H1 (cell line): ENCODE results near the gene COG4. TPM values are rescaled to one million over a fixed set of nuclear protein-coding genes. Genes with fewer than 3 reads are reported as not detected.

Experiments used
- CTCF ChIA-PET: fragments of 300-600 bp; sonication (Branson Sonifier 250); formaldehyde crosslinking; loops from one replicate; lab custom pipeline; 2021; ENCODE audit not compliant: partially characterized antibody; lab: Charles Lee
- POLR2A ChIA-PET: fragments of 300-600 bp; sonication (Branson Sonifier 250); formaldehyde crosslinking; loops from one replicate; lab custom pipeline; 2021; ENCODE audit warnings: inconsistent platforms; ENCODE audit not compliant: partially characterized antibody; lab: Charles Lee
- DNase-seq, 2 experiments: peaks; one replicate each; pipeline versions ENCODE4 v3.0.0 to v3.0.0-alpha.2; 2010 to 2022; ENCODE audit warnings: low spot score in 2 of 2, low read depth in 1 of 2, mixed read lengths in 1 of 2
- FAIRE-seq: peaks from 2 replicates; lab custom pipeline; 2011; peaks lifted over from hg19 to GRCh38; lab: Jason Lieb, UNC
- H2AFZ ChIP-seq: 2 replicates; pipeline ENCODE4 v1.8.1; 2012; ENCODE audit warnings: low read length, inconsistent platforms
- H2AK5ac ChIP-seq: 2 replicates; pipeline ENCODE4 v1.6.1; 2013; ENCODE audit warnings: low read depth, low read length
- H2BK120ac ChIP-seq: replicated peaks from 2 replicates; pipeline ENCODE3; 2013; ENCODE audit warnings: low read depth, low read length, inconsistent platforms
- H2BK12ac ChIP-seq: 2 replicates; pipeline ENCODE4 v1.6.1; 2013; ENCODE audit warnings: low read depth, low read length
- H2BK15ac ChIP-seq: 2 replicates; pipeline ENCODE4 v1.6.1; 2013; ENCODE audit warnings: low read length
- H2BK20ac ChIP-seq: 2 replicates; pipeline ENCODE4 v1.6.1; 2013; ENCODE audit warnings: low read length
- H2BK5ac ChIP-seq: 2 replicates; pipeline ENCODE4 v1.6.1; 2013; ENCODE audit warnings: low read depth, low read length
- H3K14ac ChIP-seq: 2 replicates; pipeline ENCODE4 v1.6.1; 2013; ENCODE audit warnings: inconsistent platforms; ENCODE audit not compliant: insufficient read length
- H3K18ac ChIP-seq: 2 replicates; pipeline ENCODE4 v1.6.1; 2013; ENCODE audit warnings: low read length; ENCODE audit errors: extremely low read depth
- H3K23ac ChIP-seq: 2 replicates; pipeline ENCODE4 v1.6.1; 2013; ENCODE audit warnings: inconsistent platforms; ENCODE audit not compliant: insufficient read length
- H3K23me2 ChIP-seq: 2 replicates; pipeline ENCODE4 v1.6.1; 2013; ENCODE audit warnings: low read depth, low read length
- H3K27ac ChIP-seq: 2 replicates; pipeline ENCODE4 v1.6.1; 2011; ENCODE audit warnings: low read depth, low read length, inconsistent platforms
- H3K27me3 ChIP-seq, 4 experiments: replicated peaks in 1 of 4; 1 replicate in 1 of 4; 2 replicates in 3 of 4; pipeline versions ENCODE4 v1.6.1 to v1.8.1; 2011 to 2013; ENCODE audit warnings: low read length in 3 of 4, mild to moderate bottlenecking in 3 of 4, inconsistent platforms in 2 of 4, mixed read lengths in 2 of 4, moderate library complexity in 1 of 4; ENCODE audit not compliant: control insufficient read depth in 3 of 4, insufficient read depth in 3 of 4; ENCODE audit errors: extremely low read depth in 1 of 4
- H3K36me3 ChIP-seq, 4 experiments: 2 replicates each; pipeline versions ENCODE4 v1.6.1 to v1.8.1; 2011 to 2013; ENCODE audit warnings: mild to moderate bottlenecking in 4 of 4, low read length in 3 of 4, moderate library complexity in 2 of 4, control low read depth in 1 of 4, inconsistent platforms in 1 of 4; ENCODE audit not compliant: insufficient read depth in 4 of 4, control insufficient read depth in 2 of 4
- H3K4ac ChIP-seq: replicated peaks from 2 replicates; pipeline ENCODE3; 2013; ENCODE audit warnings: low read length, low read depth, mixed read lengths, inconsistent platforms; ENCODE audit not compliant: insufficient read length
- H3K4me1 ChIP-seq, 4 experiments: replicated peaks in 1 of 4; 1 replicate in 1 of 4; 2 replicates in 3 of 4; pipeline versions ENCODE4 v1.6.1 to v1.8.1; 2011 to 2013; ENCODE audit warnings: low read length in 3 of 4, inconsistent platforms in 2 of 4, mixed read lengths in 1 of 4; ENCODE audit not compliant: insufficient read depth in 4 of 4, control insufficient read depth in 3 of 4
- H3K4me2 ChIP-seq, 2 experiments: 2 replicates each; pipeline versions ENCODE4 v1.6.1 to v1.8.1; 2011 to 2013; ENCODE audit warnings: low read depth in 2 of 2, low read length in 2 of 2, control low read depth in 1 of 2, inconsistent platforms in 1 of 2, mild to moderate bottlenecking in 1 of 2; ENCODE audit not compliant: insufficient read depth in 1 of 2
- H3K4me3 ChIP-seq, 4 experiments: fragments of 200-600, 300-600 bp in 1 of 4; sonication (generic), shearing (Covaris generic), sonication (Bioruptor Twin) in 1 of 4; 2 replicates each; pipeline versions ENCODE4 v1.5.1 to v1.8.1; 2011 to 2016; ENCODE audit warnings: low read length in 4 of 4, low read depth in 3 of 4, control low read depth in 2 of 4, inconsistent platforms in 2 of 4, mild to moderate bottlenecking in 2 of 4, mixed read lengths in 1 of 4, moderate library complexity in 1 of 4; ENCODE audit not compliant: insufficient read depth in 2 of 4; ENCODE audit errors: extremely low read depth in 1 of 4
- H3K56ac ChIP-seq: replicated peaks from 2 replicates; pipeline ENCODE3; 2013; ENCODE audit warnings: low read depth, mild to moderate bottlenecking, mixed read lengths, low read length, inconsistent platforms; ENCODE audit not compliant: insufficient read length
- H3K79me1 ChIP-seq: 2 replicates; pipeline ENCODE4 v1.6.1; 2013; ENCODE audit warnings: low read depth, low read length, control low read depth
- H3K79me2 ChIP-seq, 2 experiments: 2 replicates each; pipeline versions ENCODE4 v1.6.1 to v1.8.1; 2012 to 2013; ENCODE audit warnings: low read length in 2 of 2, mild to moderate bottlenecking in 2 of 2, inconsistent platforms in 1 of 2; ENCODE audit not compliant: insufficient read depth in 2 of 2, control insufficient read depth in 1 of 2
- H3K9ac ChIP-seq, 4 experiments: replicated peaks in 1 of 4; 1 replicate in 1 of 4; 2 replicates in 3 of 4; pipeline versions ENCODE4 v1.6.1 to v1.8.1; 2011 to 2013; ENCODE audit warnings: low read depth in 3 of 4, low read length in 3 of 4, control low read depth in 2 of 4, mild to moderate bottlenecking in 2 of 4, moderate library complexity in 2 of 4, inconsistent platforms in 1 of 4; ENCODE audit errors: extremely low read depth in 1 of 4
- H3K9me3 ChIP-seq, 2 experiments: 2 replicates each; pipeline versions ENCODE4 v1.6.1 to v1.8.1; 2012 to 2013; ENCODE audit warnings: mild to moderate bottlenecking in 2 of 2, moderate library complexity in 2 of 2, control low read depth in 1 of 2, inconsistent platforms in 1 of 2, low read depth in 1 of 2, low read length in 1 of 2, mixed read lengths in 1 of 2; ENCODE audit not compliant: insufficient read depth in 2 of 2
- H4K20me1 ChIP-seq, 2 experiments: replicated peaks in 1 of 2; 2 replicates each; pipeline versions ENCODE3 to v1.8.1; 2011 to 2013; ENCODE audit warnings: inconsistent platforms in 2 of 2, low read length in 2 of 2, mild to moderate bottlenecking in 1 of 2; ENCODE audit not compliant: insufficient read depth in 2 of 2, control insufficient read depth in 1 of 2
- H4K5ac ChIP-seq: 2 replicates; pipeline ENCODE4 v1.6.1; 2013; ENCODE audit warnings: low read length, low read depth, mixed read lengths, inconsistent platforms; ENCODE audit not compliant: insufficient read length
- H4K8ac ChIP-seq: 2 replicates; pipeline ENCODE4 v1.8.0; 2013; ENCODE audit warnings: mild to moderate bottlenecking, moderate library complexity, low read length, inconsistent platforms; ENCODE audit not compliant: insufficient read depth; ENCODE audit errors: extremely low read depth
- H4K91ac ChIP-seq: replicated peaks from 2 replicates; pipeline ENCODE3; 2013; ENCODE audit warnings: low read length, mixed read lengths, inconsistent platforms; ENCODE audit not compliant: insufficient read length
- ATF2 ChIP-seq: IDR thresholded peaks from 2 replicates; pipeline ENCODE4 v1.6.1; 2012; ENCODE audit warnings: low read length, inconsistent platforms
- NANOG ChIP-seq: IDR thresholded peaks from 2 replicates; pipeline ENCODE4 v1.6.1; 2011; ENCODE audit warnings: low read length, low read depth, mild to moderate bottlenecking, inconsistent platforms; ENCODE audit not compliant: insufficient read depth, poor library complexity, severe bottlenecking
- WGBS, 2 experiments: shearing (Covaris generic) in 1 of 2; methylation state at CpG; one replicate each; pipeline versions ENCODE4 v1.1.6 to v1.1.7; 2013 to 2015; ENCODE audit warnings: low lambda C conversion rate in 2 of 2, mixed read lengths in 2 of 2, inconsistent platforms in 1 of 2, low coverage in 1 of 2, missing lambda C conversion rate in 1 of 2; ENCODE audit not compliant: insufficient replicate concordance in 2 of 2, insufficient coverage in 1 of 2, insufficient read length in 1 of 2; ENCODE audit errors: extremely low coverage in 1 of 2, missing lambda C conversion rate in 1 of 2; 5-methylcytosine and 5-hydroxymethylcytosine counted together
- polyA plus RNA-seq, 7 experiments: library from polyadenylated mRNA; depleted of rRNA in 3 of 7; stranded (reverse) in 5 of 7; unstranded in 2 of 7; fragments of >200 nt in 5 of 7; fragments of 200-250 nt in 2 of 7; gene quantifications; 1 replicate in 5 of 7; 2 replicates in 1 of 7; 4 replicates in 1 of 7; pipeline versions ENCODE4 v1.2.1 to v1.2.3, GENCODE V29; 2011 to 2013; ENCODE audit warnings: missing spikeins in 2 of 7, mixed read lengths in 2 of 7
- total RNA-seq: library from RNA; stranded (reverse); fragmentation: NEBNext Ultra II Directional; extraction: Animal tissue kit (Norgen Biotek cat#: 25700); gene quantifications from 2 replicates; pipeline ENCODE4 v1.2.1, GENCODE V29; 2021

The COG4 gene
- total and polyA plus RNA-seq, 2 of the 8 experiments (the other 6 are each of a cell fraction or from before 2014, with no cell fraction given): 46.1 to 50.2 TPM

GRCh38 chr16:70490261-70490660 lies 33.1 kb downstream of the COG4 start:
- Histone ChIP-seq H3K9ac (no peak overlapping the region), H2BK120ac (no peak overlapping the region), H3K56ac (no peak overlapping the region), H2AK5ac (no peak overlapping the region), H3K36me3 (peaks cover 2 to 11% (median 4%) of the 10 kb centered on the region in 4 experiments; a peak in 5 of 8 replicates), H3K27me3 (no peaks in the 10 kb centered on the region), H3K9me3 (no peaks in the 10 kb centered on the region), H2BK20ac (no peak overlapping the region), H2AFZ (no peak overlapping the region), H3K4me2 (no peak overlapping the region), H3K14ac (no peak overlapping the region), H2BK5ac (no peak overlapping the region; the same call in 1 of the 2 replicates), H3K79me1 (no peaks in the 10 kb centered on the region), H2BK15ac (no peak overlapping the region), H3K23ac (no peak overlapping the region), H3K18ac (no peak overlapping the region), H3K27ac (no peak overlapping the region), H4K5ac (no peak overlapping the region)
- POLR2A ChIA-PET: interaction anchor here (0.8 to 1.6 kb wide), 6 partner anchors 10 to 137 kb away, joined by 3 to 5 read pairs (median 3); no protein-coding TSS in a partner anchor
- no peak for DNase-seq
- CTCF ChIA-PET: interaction anchor here (1.0 to 2.8 kb wide), 4 partner anchors 12 to 35 kb away, joined by 3 to 13 read pairs (median 4); no protein-coding TSS in a partner anchor
- TF ChIP-seq NANOG: no peak
- no peak for TF ChIP-seq ATF2
- TF ChIP-seq, all 59 proteins: peak for 0
- Histone ChIP-seq H3K4me1 (no peaks in the 10 kb centered on the region), H3K23me2 (no peaks in the 10 kb centered on the region), H4K20me1 (no peaks in the 10 kb centered on the region), H3K4ac (no peak overlapping the region), H3K4me3 (no peak overlapping the region), H3K79me2 (no peaks in the 10 kb centered on the region), H4K91ac (no peak overlapping the region), H2BK12ac (no peak overlapping the region), H4K8ac (no peak overlapping the region)
- 90% methylated on average over 6 of the region's 6 CpGs; no CpG with 5 or more reads in 1 of the 2 experiments for WGBS, 2 experiments
- FAIRE-seq: no peak
